Ascending aorta (tissue), 2 donors: ENCODE results near the gene CAMTA1. TPM values are rescaled to one million over a fixed set of nuclear protein-coding genes. Genes with fewer than 3 reads are reported as not detected.

Source experiments
- DNase-seq, 2 donors: peaks; one replicate each; pipeline ENCODE4 v3.0.0-alpha.2; 2019; ENCODE audit warnings: low spot score in 2 of 2
- H3K27ac ChIP-seq, 2 donors: fragments of 200-600 bp; sonication (generic); one replicate each; pipeline ENCODE4 v1.5.1; 2016 to 2017; ENCODE audit warnings: mild to moderate bottlenecking in 1 of 2
- H3K27me3 ChIP-seq: fragments of 200-600 bp; sonication (generic); one replicate; pipeline ENCODE4 v1.5.1; 2017
- H3K36me3 ChIP-seq, 2 donors: fragments of 200-600 bp; sonication (generic); one replicate each; pipeline ENCODE4 v1.5.1; 2016
- H3K4me1 ChIP-seq, 2 donors: fragments of 200-600 bp; sonication (generic); one replicate each; pipeline ENCODE4 v1.5.1; 2016 to 2017; ENCODE audit warnings: mild to moderate bottlenecking in 1 of 2
- H3K4me3 ChIP-seq, 2 donors: fragments of 200-600 bp; sonication (generic); one replicate each; pipeline ENCODE4 v1.5.1; 2016 to 2017; ENCODE audit warnings: mild to moderate bottlenecking in 1 of 2
- H3K9me3 ChIP-seq, 2 donors: fragments of 200-600 bp; sonication (generic); one replicate each; pipeline ENCODE4 v1.5.1; 2016
- intact Hi-C: fragments of 100-400 bp; cut with DNase I; formaldehyde crosslinking; loops from one replicate; pipeline ENCODE4 v1.15.1; 2023
- total RNA-seq: library from RNA; depleted of rRNA; stranded (reverse); fragments of >200 nt; gene quantifications from one replicate; pipeline ENCODE4 v1.1.0, GENCODE V29; 2016
- TF ChIP-seq, protein P1 (sequence below), 3 experiments: fragments of 200-600 bp in 2 of 3; fragments of 450-650 bp in 1 of 3; sonication (generic) in 2 of 3; IDR thresholded peaks; one replicate each; pipeline ENCODE4 v1.5.1; 2016 to 2019; ENCODE audit warnings: antibody characterized with exemption in 3 of 3, mild to moderate bottlenecking in 1 of 3, moderate library complexity in 1 of 3

CAMTA1 gene
- total RNA-seq, 1 donor from 2014 or later = 53.3 TPM

DNA sequence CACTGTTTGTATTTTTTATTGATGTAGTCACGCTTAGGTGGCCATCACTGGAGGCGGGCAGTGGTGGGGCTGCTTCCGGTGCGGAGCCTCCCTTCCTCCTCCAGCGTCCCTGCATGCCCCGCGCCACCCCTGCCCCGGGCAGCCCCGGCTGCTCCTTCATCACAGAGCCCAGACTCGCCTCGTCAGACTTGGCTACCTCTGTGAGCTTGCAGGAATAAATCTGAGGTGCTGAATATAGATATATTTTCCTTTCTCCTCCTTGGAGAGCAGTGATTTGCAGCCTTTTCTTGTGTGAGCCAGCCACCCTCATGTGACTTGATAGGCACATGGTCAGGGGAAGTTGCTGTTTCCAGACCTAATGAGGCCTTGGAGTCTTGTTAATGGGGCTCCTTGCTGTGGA lies 573.2 kb downstream of the CAMTA1 start:
- no peak overlapping the region for H3K4me3 ChIP-seq
- DNase-seq = no peak
- no peak overlapping the region for H3K27ac ChIP-seq
- intact Hi-C loops = no loop called here
- no peaks in the 10 kb centered on the region for H3K36me3 ChIP-seq
- no peaks in the 10 kb centered on the region for H3K4me1 ChIP-seq
- H3K27me3 ChIP-seq = no peaks in the 10 kb centered on the region
- TF ChIP-seq, protein P1, sequence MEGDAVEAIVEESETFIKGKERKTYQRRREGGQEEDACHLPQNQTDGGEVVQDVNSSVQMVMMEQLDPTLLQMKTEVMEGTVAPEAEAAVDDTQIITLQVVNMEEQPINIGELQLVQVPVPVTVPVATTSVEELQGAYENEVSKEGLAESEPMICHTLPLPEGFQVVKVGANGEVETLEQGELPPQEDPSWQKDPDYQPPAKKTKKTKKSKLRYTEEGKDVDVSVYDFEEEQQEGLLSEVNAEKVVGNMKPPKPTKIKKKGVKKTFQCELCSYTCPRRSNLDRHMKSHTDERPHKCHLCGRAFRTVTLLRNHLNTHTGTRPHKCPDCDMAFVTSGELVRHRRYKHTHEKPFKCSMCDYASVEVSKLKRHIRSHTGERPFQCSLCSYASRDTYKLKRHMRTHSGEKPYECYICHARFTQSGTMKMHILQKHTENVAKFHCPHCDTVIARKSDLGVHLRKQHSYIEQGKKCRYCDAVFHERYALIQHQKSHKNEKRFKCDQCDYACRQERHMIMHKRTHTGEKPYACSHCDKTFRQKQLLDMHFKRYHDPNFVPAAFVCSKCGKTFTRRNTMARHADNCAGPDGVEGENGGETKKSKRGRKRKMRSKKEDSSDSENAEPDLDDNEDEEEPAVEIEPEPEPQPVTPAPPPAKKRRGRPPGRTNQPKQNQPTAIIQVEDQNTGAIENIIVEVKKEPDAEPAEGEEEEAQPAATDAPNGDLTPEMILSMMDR (IDR thresholded peaks at IDR 0.05) = no peak
- H3K9me3 ChIP-seq = no peaks in the 10 kb centered on the region

DNA sequence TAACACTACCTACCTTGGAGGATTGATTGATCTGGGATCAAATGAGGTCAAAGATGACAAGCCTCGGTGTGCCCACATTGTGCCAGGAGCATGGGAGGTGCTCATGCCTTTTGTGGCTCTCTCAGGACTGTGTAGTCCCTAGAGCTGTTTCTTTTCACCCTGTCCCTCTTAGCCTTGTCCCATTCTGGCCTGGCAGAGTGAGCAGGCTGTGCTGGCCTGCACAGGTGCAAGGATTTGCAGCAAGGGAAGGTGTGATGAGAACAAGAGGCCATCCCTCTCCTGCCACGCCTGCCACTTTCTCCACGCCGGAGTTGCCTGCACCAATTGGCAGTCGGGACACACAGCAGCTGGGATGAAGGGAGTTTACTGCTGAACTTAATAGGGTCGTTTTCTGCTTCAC lies 575.3 kb downstream of the CAMTA1 start:
- H3K4me1 ChIP-seq = no peaks in the 10 kb centered on the region
- no peak overlapping the region for H3K4me3 ChIP-seq
- no peaks in the 10 kb centered on the region for H3K9me3 ChIP-seq
- intact Hi-C loops = no loop called here
- H3K36me3 ChIP-seq = no peaks in the 10 kb centered on the region
- TF ChIP-seq, protein P1 (IDR thresholded peaks at IDR 0.05) = no peak
- H3K27me3 ChIP-seq = no peaks in the 10 kb centered on the region
- H3K27ac ChIP-seq = no peak overlapping the region
- no peak for DNase-seq

DNA sequence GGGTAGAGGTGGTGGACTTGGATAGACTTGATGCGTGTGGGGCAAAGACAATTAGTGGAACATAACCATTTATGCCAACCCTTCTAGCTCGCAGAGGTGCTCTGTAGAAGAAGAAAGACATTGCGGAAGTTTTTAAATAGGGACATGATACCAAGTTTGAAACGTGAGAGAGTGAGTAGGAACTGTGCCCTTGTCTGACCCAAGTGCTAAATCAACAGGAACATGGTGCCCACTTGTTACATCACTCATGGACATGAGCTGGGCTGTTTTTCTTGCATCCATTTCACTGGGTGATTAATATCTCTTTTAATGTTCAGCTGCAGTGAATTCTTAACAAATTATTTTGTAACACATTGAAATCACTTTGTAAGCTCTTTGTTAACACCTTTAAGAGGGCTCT lies 577.7 kb downstream of the CAMTA1 start:
- no peak for DNase-seq
- intact Hi-C loops = no loop called here
- Histone ChIP-seq H3K27me3 (no peaks in the 10 kb centered on the region), H3K9me3 (no peaks in the 10 kb centered on the region), H3K27ac (no peak overlapping the region), H3K4me1 (no peaks in the 10 kb centered on the region), H3K4me3 (no peak overlapping the region), H3K36me3 (no peaks in the 10 kb centered on the region)
- TF ChIP-seq, protein P1 (IDR thresholded peaks at IDR 0.05) = no peak

DNA sequence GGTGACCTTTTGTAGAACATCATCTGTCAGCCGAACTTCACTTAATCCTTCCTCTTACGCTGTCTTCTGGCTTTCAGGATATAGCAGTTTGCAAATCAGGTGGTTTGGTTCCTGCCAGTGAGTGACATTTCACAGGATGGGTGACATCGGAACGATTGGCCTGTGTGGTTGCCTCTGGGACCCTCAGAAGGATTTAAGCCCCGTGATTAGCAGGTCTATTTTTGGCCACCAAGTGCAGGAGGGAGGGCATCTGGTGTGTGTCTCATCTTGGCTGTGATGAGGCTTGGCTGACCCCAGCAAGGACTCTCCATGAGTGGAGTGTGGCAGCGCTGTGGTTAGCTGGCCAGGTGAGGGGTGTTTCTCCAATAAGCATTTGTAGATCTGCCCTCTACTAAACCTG lies 578.2 kb downstream of the CAMTA1 start:
- no peaks in the 10 kb centered on the region for H3K9me3 ChIP-seq
- DNase-seq = no peak
- H3K4me3 ChIP-seq = no peak overlapping the region
- TF ChIP-seq, protein P1 (IDR thresholded peaks at IDR 0.05) = no peak
- no peaks in the 10 kb centered on the region for H3K27me3 ChIP-seq
- H3K27ac ChIP-seq = no peak overlapping the region
- H3K36me3 ChIP-seq = no peaks in the 10 kb centered on the region
- H3K4me1 ChIP-seq = no peaks in the 10 kb centered on the region
- intact Hi-C loops = no loop called here

DNA sequence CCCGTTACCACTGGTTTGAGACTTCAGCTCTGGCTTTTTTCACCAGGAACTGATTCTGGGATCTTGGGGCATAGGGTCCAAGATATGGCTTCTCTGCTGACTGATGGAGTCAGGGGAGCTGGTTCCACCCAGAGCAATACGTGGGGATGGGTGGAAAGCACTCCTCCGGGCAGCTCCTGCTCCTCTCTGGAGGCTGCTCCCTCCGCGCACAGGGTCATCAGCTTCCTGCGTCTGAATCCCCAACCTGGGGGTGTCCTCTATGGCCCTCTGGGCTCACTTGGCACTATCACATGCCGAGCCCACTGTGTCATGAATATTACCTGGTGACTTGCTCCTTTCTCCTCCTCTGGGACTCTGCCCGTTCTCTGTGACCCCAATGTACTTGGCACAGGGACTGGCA lies 580.5 kb downstream of the CAMTA1 start:
- H3K27me3 ChIP-seq = no peaks in the 10 kb centered on the region
- no peaks in the 10 kb centered on the region for H3K4me1 ChIP-seq
- TF ChIP-seq, protein P1 (IDR thresholded peaks at IDR 0.05) = no peak
- H3K9me3 ChIP-seq = no peaks in the 10 kb centered on the region
- no peak for DNase-seq
- no peak overlapping the region for H3K27ac ChIP-seq
- H3K36me3 ChIP-seq = no peaks in the 10 kb centered on the region
- intact Hi-C loops = no loop called here
- no peak overlapping the region for H3K4me3 ChIP-seq

DNA sequence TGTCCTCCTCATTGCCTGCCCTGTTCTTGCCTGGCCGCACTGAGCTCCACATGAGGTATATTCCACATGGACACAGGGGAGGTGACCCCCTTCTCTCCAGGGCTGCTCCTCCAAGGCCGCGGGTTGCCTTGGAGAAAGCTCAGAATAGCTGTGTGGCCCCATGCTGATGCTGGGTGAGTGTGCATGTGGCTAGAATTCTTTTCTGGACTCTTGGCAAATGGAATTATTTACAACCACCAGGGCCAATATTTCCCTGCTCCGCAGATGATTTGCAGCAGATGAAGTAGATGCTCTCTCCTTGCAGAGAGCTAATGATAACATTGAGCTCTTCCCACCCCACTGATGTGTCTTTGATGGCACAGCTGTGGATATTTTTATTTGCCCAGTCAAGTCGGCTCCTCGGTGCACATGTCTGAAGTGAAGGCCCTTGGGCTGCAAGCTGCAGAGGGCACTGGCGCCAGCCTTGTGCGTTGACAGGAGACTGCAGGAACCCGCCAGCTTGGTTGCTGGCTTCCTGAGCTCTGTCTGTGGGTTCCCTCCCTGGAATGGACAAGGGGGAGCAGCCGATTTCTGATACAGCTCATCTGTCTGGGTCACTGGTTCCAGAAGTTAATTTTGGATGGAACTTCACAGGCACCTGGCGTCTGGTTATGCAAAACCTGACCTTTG lies 581.2 kb downstream of the CAMTA1 start:
- Histone ChIP-seq H3K9me3 (no peaks in the 10 kb centered on the region), H3K36me3 (no peaks in the 10 kb centered on the region), H3K4me1 (no peaks in the 10 kb centered on the region), H3K27ac (no peak overlapping the region), H3K27me3 (no peaks in the 10 kb centered on the region), H3K4me3 (no peak overlapping the region)
- no peak for DNase-seq
- intact Hi-C loops = no loop called here
- TF ChIP-seq, protein P1 (IDR thresholded peaks at IDR 0.05) = no peak
